ENCODE data around the gene ACER1. TPM values are rescaled to one million over a fixed set of nuclear protein-coding genes. Genes with fewer than 3 reads are reported as not detected.

The ACER1 gene
- total and polyA plus RNA-seq, 2 of the 13 experiments (the other 11 are each of a cell fraction or from before 2014, with no cell fraction given), result not detected

GRCh38 chr19:6261883-6262282, 71.5 kb downstream of the ACER1 start (continued):
- TF ChIP-seq ZNF709 (CRISPR knock-in tag; IDR thresholded peaks at IDR 0.05) (no peak), TCF12 (IDR thresholded peaks at IDR 0.05) (no peak), TCF12 (CRISPR knock-in tag; IDR thresholded peaks at IDR 0.05) (no peak), TBX3 (IDR thresholded peaks at IDR 0.05; ENCODE audit: borderline replicate concordance) (no peak), DR1 (CRISPR knock-in tag; IDR thresholded peaks at IDR 0.05) (no peak), RELA (CRISPR knock-in tag; IDR thresholded peaks at IDR 0.05) (no peak), BATF2 (CRISPR knock-in tag; IDR thresholded peaks at IDR 0.05) (no peak), NFYB (CRISPR knock-in tag; IDR thresholded peaks at IDR 0.05) (no peak)

- no peaks in the 10 kb centered on the region for H3K4me1 ChIP-seq (ENCODE audit: insufficient read depth, low read length)
- H3K36me3 ChIP-seq (replicated peaks in 1 of 2; ENCODE audit: control insufficient read depth in 1 of 2, insufficient read depth in 2 of 2, low read length in 2 of 2), result peaks cover 23 to 64% of the 10 kb centered on the region in 2 experiments; a peak in 4 of 5 replicates
- no peak overlapping the region for H3K27ac ChIP-seq (ENCODE audit: extremely low read length, insufficient read depth, low read length)
- peaks cover 7% of the 10 kb centered on the region; the same call in 1 of the 2 replicates for H4K20me1 ChIP-seq (ENCODE audit: insufficient read depth, low read length)
- FAIRE-seq (no peak), ATAC-seq (peak; percentile 91), DNase-seq (ENCODE audit: low spot score) (peak; percentile 28)
- ChIA-PET POLR2A (no interaction called here), CTCF (ENCODE audit: low intra/inter-chr PET ratio, low total read pairs) (interaction anchor here (1.5 kb wide), 1 partner anchor 38 kb away, joined by 8 read pairs; no protein-coding TSS in a partner anchor)
- BruUV-seq (replicated peaks), result no TSS peak
- WGBS (ENCODE audit: low lambda C conversion rate), result 96% methylated on average over 13 of the region's 30 CpGs
- H3K4me3 ChIP-seq (replicated peaks in 1 of 3; ENCODE audit: insufficient read depth in 1 of 3, low read depth in 2 of 3, low read length in 3 of 3), result no peak overlapping the region
- no peaks in the 10 kb centered on the region for H3K9me3 ChIP-seq (ENCODE audit: low read length)
- H3K27me3 ChIP-seq (ENCODE audit: control insufficient read depth in 1 of 2, insufficient read depth in 2 of 2, low read length in 2 of 2), result no peaks in the 10 kb centered on the region
- H3K9ac ChIP-seq (ENCODE audit: insufficient read depth, low read depth, low read length), result no peak overlapping the region
- intact Hi-C loops (cut with micrococcal nuclease; ENCODE audit: unreplicated experiment) (no loop called here), in situ Hi-C loops (cut with HindIII; ENCODE audit: extremely low pct_ligation_motif_present, low pct_unique_long_range_greater_than_20kb) (no loop called here)
- H2AFZ ChIP-seq (ENCODE audit: low read length), result no peak overlapping the region
- peaks cover 24% of the 10 kb centered on the region for H3K79me2 ChIP-seq (ENCODE audit: insufficient read depth, low read length)
- H3K4me2 ChIP-seq (ENCODE audit: low read depth, low read length), result no peak overlapping the region
- peak; percentile 83 for TF ChIP-seq ZBTB38 (CRISPR knock-in tag; IDR thresholded peaks at IDR 0.05)
- TF ChIP-seq TAF1 (CRISPR knock-in tag; IDR thresholded peaks at IDR 0.05), result no peak
- TF ChIP-seq CHD2 (IDR thresholded peaks at IDR 0.05; ENCODE audit: low read depth, low read length), result no peak
- TF ChIP-seq AGO2 (optimal IDR thresholded peaks at IDR 0.05; ENCODE audit: low read depth, low read length), result peak; percentile 36
- TF ChIP-seq SMC3 (IDR thresholded peaks at IDR 0.05; ENCODE audit: low read length), result peak; percentile 36; the same call in 1 of the 2 replicates
- TF ChIP-seq NRL (CRISPR knock-in tag; IDR thresholded peaks at IDR 0.05; ENCODE audit: borderline replicate concordance), result no peak
- no peak for TF ChIP-seq KMT2B (CRISPR knock-in tag; IDR thresholded peaks at IDR 0.05)
- no peak for TF ChIP-seq SMAD1 (CRISPR knock-in tag; IDR thresholded peaks at IDR 0.05; ENCODE audit: borderline replicate concordance, low read depth)
- no peak for TF ChIP-seq ZNF296 (CRISPR knock-in tag; conservative IDR thresholded peaks at IDR 0.05)
- TF ChIP-seq HNRNPK (IDR thresholded peaks at IDR 0.05; ENCODE audit: low read depth, low read length, poor library complexity, severe bottlenecking), result no peak
- TF ChIP-seq ZBTB33 (CRISPR knock-in tag; IDR thresholded peaks at IDR 0.05), result peak; percentile 44; the same call in 1 of the 2 replicates
- 0 out of 2 replicates have a peak, but pooled peaks have one; percentile 19 for TF ChIP-seq HNRNPL (IDR thresholded peaks at IDR 0.05; ENCODE audit: low read depth, low read length)
- TF ChIP-seq SRSF1 (optimal IDR thresholded peaks at IDR 0.05; ENCODE audit: low read depth, low read length), result peak; percentile 55
- TF ChIP-seq TOPORS (CRISPR knock-in tag; IDR thresholded peaks at IDR 0.05), result no peak
- TF ChIP-seq RAD21 (CRISPR knock-in tag; IDR thresholded peaks at IDR 0.05), result peak; percentile 47
Observed at GRCh38 chr19:6260912-6261650, 72.3 kb downstream of the ACER1 start.
